ENCODE data around the gene CELA3A. TPM values are rescaled to one million over a fixed set of nuclear protein-coding genes. Genes with fewer than 3 reads are reported as not detected.
A peak's percentile ranks its signal among the peaks of the same experiment; 100 is the strongest.

CELA3A gene
- total and polyA plus RNA-seq, 8 donors: 17,183 to 55,024 (median 32,768) TPM

GRCh38 chr1:22053017-22053860 lies 51.8 kb downstream of the CELA3A start:
- intact Hi-C loops (cut with DNase I): no loop called here

GRCh38 chr1:22053861-22054770 lies 52.7 kb downstream of the CELA3A start:
- peak overlapping the region; percentile 89 to 99 (median 94) for H3K27ac ChIP-seq
- intact Hi-C loops (cut with DNase I): no loop called here
- peak in 1 of 6 donors; percentile 34 for DNase-seq
- TF ChIP-seq CTCF (IDR thresholded peaks at IDR 0.05): no peak
- no peaks in the 10 kb centered on the region for H3K9me3 ChIP-seq
- H3K4me1 ChIP-seq: peaks cover 28 to 43% (median 31%) of the 10 kb centered on the region in 3 donors
- 30 to 39% methylated on average over 19 of the region's 19 CpGs for WGBS, 2 donors
- ATAC-seq: no peak
- no peak for FAIRE-seq
- no peaks in the 10 kb centered on the region for H3K27me3 ChIP-seq
- H3K36me3 ChIP-seq: no peaks in the 10 kb centered on the region
- H3K4me3 ChIP-seq: peak overlapping the region; percentile 36 to 99 (median 91)

More at GRCh38 chr1:22053017-22053860, 51.8 kb downstream of the CELA3A start:
- ATAC-seq: peak; percentile 59 to 76 (median 73)
- Histone ChIP-seq H3K36me3 (no peaks in the 10 kb centered on the region), H3K4me3 (peak overlapping the region; percentile 36 to 99 (median 91)), H3K27ac (peak overlapping the region; percentile 89 to 99 (median 94)), H3K4me1 (peaks cover 24 to 36% (median 31%) of the 10 kb centered on the region in 3 donors), H3K9me3 (no peaks in the 10 kb centered on the region), H3K27me3 (no peaks in the 10 kb centered on the region)
- DNase-seq: peak; percentile 66 to 85 (median 74)
- no peak for FAIRE-seq
- WGBS, 2 donors: 0% methylated on average over 31 to 68 of the region's 70 CpGs
- no peak for TF ChIP-seq CTCF (IDR thresholded peaks at IDR 0.05)

GRCh38 chr1:22055463-22055862 lies 54.0 kb downstream of the CELA3A start:
- Histone ChIP-seq H3K27ac (no peak overlapping the region), H3K9me3 (no peaks in the 10 kb centered on the region), H3K36me3 (no peaks in the 10 kb centered on the region), H3K4me3 (no peak overlapping the region), H3K27me3 (no peaks in the 10 kb centered on the region), H3K4me1 (peaks cover 30 to 45% (median 34%) of the 10 kb centered on the region in 3 donors)
- intact Hi-C loops (cut with DNase I): no loop called here
- DNase-seq: no peak
- 59 to 65% methylated on average over 6 of the region's 6 CpGs for WGBS, 2 donors
- TF ChIP-seq CTCF (IDR thresholded peaks at IDR 0.05): no peak
- no peak for FAIRE-seq
- ATAC-seq: no peak

- H3K27me3 ChIP-seq: no peaks in the 10 kb centered on the region
- intact Hi-C loops (cut with DNase I): no loop called here
- no peak overlapping the region for H3K4me3 ChIP-seq
- no peak for ATAC-seq
- no peak for DNase-seq
- 17 to 20% methylated on average over 1 of the region's 1 CpG for WGBS, 2 donors
- peak overlapping the region in 1 of 4 donors; percentile 8 for H3K27ac ChIP-seq
- H3K36me3 ChIP-seq: no peaks in the 10 kb centered on the region
- peaks cover 34 to 45% (median 38%) of the 10 kb centered on the region in 3 donors for H3K4me1 ChIP-seq
- TF ChIP-seq CTCF (IDR thresholded peaks at IDR 0.05): no peak
- H3K9me3 ChIP-seq: no peaks in the 10 kb centered on the region
- FAIRE-seq: no peak
These were observed 54.6 kb downstream of the CELA3A start for GRCh38 chr1:22056043-22056442.
